Pericardium fibroblast (primary cell): ENCODE data around the gene NGDN. TPM values are rescaled to one million over a fixed set of nuclear protein-coding genes. Genes with fewer than 3 reads are reported as not detected.

ENCODE experiments used
- total RNA-seq: library from RNA; depleted of rRNA; stranded (reverse); fragments of >200 nt; gene quantifications from 2 replicates; pipeline ENCODE4 v1.2.3, GENCODE V29; 2015

The NGDN gene
- 20.4 and 23.9 TPM in 2 replicates for total RNA-seq

GRCh38 chr14:23469127-23469905 is at the start of gene NGDN:
Gene NGDN (plus strand): TSS chr14:23469703. CDS start chr14:23469716, 13 bp downstream.

GRCh38 chr14:23435543-23436326 is 33.8 kb upstream of the NGDN start, which contains the start of gene MYH7:
Gene MYH7 (minus strand): TSS chr14:23435660. CDS start chr14:23433732, 1,928 bp downstream.

Other genes starting within 250 kb of the NGDN start
- not detected in 2 replicates for gene RNF212B, start 231.8 kb upstream of the NGDN start, total RNA-seq
- 5.7 and 12.3 TPM in 2 replicates for gene HOMEZ, start 183.6 kb upstream of the NGDN start, total RNA-seq
- gene PPP1R3E, start 166.8 kb upstream of the NGDN start, total RNA-seq, result 3.5 and 6.6 TPM in 2 replicates
- gene BCL2L2, start 162.9 kb upstream of the NGDN start, total RNA-seq, result 10.5 and 16.2 TPM in 2 replicates
- gene PABPN1, start 148.2 kb upstream of the NGDN start, total RNA-seq, result 38.5 and 55.7 TPM in 2 replicates
- gene SLC22A17, start 116.8 kb upstream of the NGDN start, total RNA-seq, result 23.2 and 24.8 TPM in 2 replicates
- 8.6 and 12.9 TPM in 2 replicates for gene EFS, start 104.5 kb upstream of the NGDN start, total RNA-seq
- gene IL25, start 96.9 kb upstream of the NGDN start, total RNA-seq, result not detected in 2 replicates
- not detected in 2 replicates for gene CMTM5, start 92.7 kb upstream of the NGDN start, total RNA-seq
- not detected in 2 replicates for gene MYH6, start 61.4 kb upstream of the NGDN start, total RNA-seq
- 2.3 TPM in 1 of 2 replicates, not detected in the other for gene MYH7, start 34.0 kb upstream of the NGDN start, total RNA-seq
- gene ZFHX2, start 82.1 kb downstream of the NGDN start, total RNA-seq, result 0.12 and 0.17 TPM in 2 replicates
- 8.5 and 11.8 TPM in 2 replicates for gene THTPA, start 86.6 kb downstream of the NGDN start, total RNA-seq
- gene AP1G2, start 98.1 kb downstream of the NGDN start, total RNA-seq, result 18.3 and 29.8 TPM in 2 replicates
- gene JPH4, start 109.1 kb downstream of the NGDN start, total RNA-seq, result 0.09 and 0.12 TPM in 2 replicates
- 0.51 TPM in 1 of 2 replicates, not detected in the other for gene DHRS2, start 166.7 kb downstream of the NGDN start, total RNA-seq